Activated CD4-positive, alpha-beta memory T cell treated with anti-CD3 and anti-CD28 coated beads for 36 hours (primary cell): Measurements from ENCODE around the gene SLC39A11. TPM values are rescaled to one million over a fixed set of nuclear protein-coding genes. Genes with fewer than 3 reads are reported as not detected.

Experiments used
- CTCF ChIA-PET: fragments of 350-600 bp; sonication (Branson Sonifier 250); formaldehyde crosslinking; loops from one replicate; lab custom pipeline; 2021; ENCODE audit warnings: antibody characterized with exemption, inconsistent platforms; lab: Charles Lee
- POLR2A ChIA-PET: fragments of 350-600 bp; sonication (Branson Sonifier 250); formaldehyde crosslinking; loops from one replicate; lab custom pipeline; 2021; ENCODE audit warnings: antibody characterized with exemption; lab: Charles Lee
- DNase-seq: peaks from one replicate; pipeline ENCODE4 v3.0.0-alpha.2; 2020
- H3K27ac Mint-ChIP-seq: one replicate; pipeline ENCODE4 v1.8.0; 2021; ENCODE audit warnings: mixed read lengths
- H3K27me3 Mint-ChIP-seq: one replicate; pipeline ENCODE4 v1.8.0; 2021; ENCODE audit warnings: mixed read lengths
- H3K36me3 Mint-ChIP-seq: one replicate; pipeline ENCODE4 v1.8.0; 2021; ENCODE audit warnings: mixed read lengths
- H3K4me1 Mint-ChIP-seq: one replicate; pipeline ENCODE4 v1.8.0; 2021; ENCODE audit warnings: low read depth, mixed read lengths
- H3K4me3 Mint-ChIP-seq: one replicate; pipeline ENCODE4 v1.8.0; 2021; ENCODE audit warnings: mild to moderate bottlenecking, mixed read lengths
- H3K9me3 Mint-ChIP-seq: one replicate; pipeline ENCODE4 v1.8.0; 2021; ENCODE audit warnings: mixed read lengths
- intact Hi-C: fragments of 100-400 bp; cut with micrococcal nuclease; formaldehyde crosslinking; loops from one replicate; pipeline ENCODE4 v1.15.1; 2023
- total RNA-seq, 2 experiments: library from RNA; stranded (reverse); gene quantifications; one replicate each; pipeline ENCODE4 v1.2.3, GENCODE V29; 2021

SLC39A11 gene
- total RNA-seq, 2 experiments from 2014 or later = 14.9 to 15.2 TPM

DNA sequence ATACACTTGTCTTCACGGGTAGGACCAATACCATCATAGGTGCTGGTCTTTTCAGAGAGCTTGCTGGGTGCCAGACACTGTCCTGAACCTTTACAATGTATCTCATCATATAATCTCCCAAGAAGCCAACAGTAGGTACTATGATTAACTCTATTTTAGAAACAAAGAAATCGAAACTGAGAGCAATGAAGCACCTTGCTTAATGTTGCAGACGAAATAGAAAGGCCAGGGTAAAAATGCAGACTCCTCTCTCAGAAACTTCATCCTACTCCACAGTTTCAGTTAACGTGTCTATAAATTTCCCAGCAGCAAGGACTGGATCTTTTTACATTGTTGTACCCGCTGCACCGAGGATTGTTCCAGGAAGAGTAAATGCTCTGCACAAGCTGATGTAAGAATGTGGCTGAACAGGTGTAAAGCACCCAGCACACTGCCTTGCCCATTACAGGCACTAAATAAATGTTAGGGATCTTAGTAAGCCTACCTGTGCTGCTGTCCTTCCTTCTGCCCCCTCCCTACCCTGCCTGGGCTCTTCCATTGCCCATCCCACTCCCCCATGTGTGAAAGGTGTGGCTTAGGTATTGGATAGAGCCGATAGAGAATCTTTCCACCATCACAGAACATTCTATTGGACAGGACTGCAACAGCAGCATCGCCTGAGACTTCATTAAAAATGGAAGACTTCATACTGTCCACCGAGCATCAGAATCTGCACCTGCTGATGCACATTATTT is 495.0 kb downstream of the SLC39A11 start:
- no peak overlapping the region for H3K4me3 Mint-ChIP-seq
- H3K27me3 Mint-ChIP-seq = peaks cover 30% of the 10 kb centered on the region
- H3K27ac Mint-ChIP-seq = no peak overlapping the region
- ChIA-PET POLR2A (no interaction called here), CTCF (interaction anchor here (0.7 kb wide), 1 partner anchor 922 kb away, joined by 3 read pairs; no protein-coding TSS in a partner anchor)
- DNase-seq = no peak
- H3K9me3 Mint-ChIP-seq = no peaks in the 10 kb centered on the region
- intact Hi-C loops = no loop called here
- H3K36me3 Mint-ChIP-seq = no peaks in the 10 kb centered on the region
- peaks cover 2% of the 10 kb centered on the region for H3K4me1 Mint-ChIP-seq

Other genes with a start within 250 kb of the SLC39A11 start
- gene SSTR2, start 72.3 kb upstream of the SLC39A11 start, total RNA-seq = under 1 TPM; 0.05 to 0.24 TPM
- gene COG1, start 100.4 kb upstream of the SLC39A11 start, total RNA-seq = 10 to 100 TPM; 29.8 to 30.6 TPM
- not detected for gene CPSF4L, start 169.2 kb upstream of the SLC39A11 start, total RNA-seq
- 1 to 10 TPM; 1.6 to 1.7 TPM for gene CDC42EP4, start 219.3 kb upstream of the SLC39A11 start, total RNA-seq